Measurements from ENCODE around the gene PSME4. TPM values are rescaled to one million over a fixed set of nuclear protein-coding genes. Genes with fewer than 3 reads are reported as not detected.
"Not testable (repeated sequence)": the region's sequence is repeated elsewhere in the genome, so short reads cannot be mapped to it uniquely, and the experiment has no call there.

The PSME4 gene
- polyA plus RNA-seq, 1 donor from 2014 or later = 23.4 TPM

GRCh38 chr2:53852532-53852931 lies 118.3 kb downstream of the PSME4 start:
- no peaks in the 10 kb centered on the region for H3K79me2 ChIP-seq (replicated peaks; ENCODE audit: insufficient read depth, low read length)
- no peak overlapping the region for H3K4me3 ChIP-seq (ENCODE audit: low read length)
- no peaks in the 10 kb centered on the region for H3K9me3 ChIP-seq (ENCODE audit: low read length)
- H2AFZ ChIP-seq (ENCODE audit: low read depth, low read length) = no peak overlapping the region
- H3K27ac ChIP-seq (ENCODE audit: low read length) = no peak overlapping the region
- no peak overlapping the region for H3K4me2 ChIP-seq (ENCODE audit: low read length)
- no peaks in the 10 kb centered on the region for H3F3A ChIP-seq (ENCODE audit: insufficient read depth, low read length, poor library complexity, severe bottlenecking)
- H3K9me2 ChIP-seq (ENCODE audit: insufficient read depth, low read length) = no peaks in the 10 kb centered on the region
- H4K20me1 ChIP-seq (ENCODE audit: insufficient read depth) = no peaks in the 10 kb centered on the region
- H3K36me3 ChIP-seq (ENCODE audit: insufficient read depth, low read length) = no peaks in the 10 kb centered on the region
- no peak overlapping the region for H3K9ac ChIP-seq (ENCODE audit: low read length)
- no peak for TF ChIP-seq EZH2 (IDR thresholded peaks at IDR 0.05; ENCODE audit: borderline replicate concordance, insufficient read depth, low read length, poor library complexity, severe bottlenecking)
- TF ChIP-seq MXI1 (conservative IDR thresholded peaks at IDR 0.05; ENCODE audit: poor library complexity, severe bottlenecking) = no peak
- no peaks in the 10 kb centered on the region for H3K27me3 ChIP-seq (ENCODE audit: insufficient read depth, low read depth, low read length)

- not testable (repeated sequence) for H3K36me3 ChIP-seq (ENCODE audit: insufficient read depth, low read length); H3K27ac ChIP-seq (ENCODE audit: low read length)
These were observed 119.6 kb downstream of the PSME4 start for GRCh38 chr2:53851052-53851757.

GRCh38 chr2:53848062-53848461 lies 122.7 kb downstream of the PSME4 start:
- Histone ChIP-seq H3K79me2 (replicated peaks; ENCODE audit: insufficient read depth, low read length) (no peaks in the 10 kb centered on the region), H3K36me3 (ENCODE audit: insufficient read depth, low read length) (no peaks in the 10 kb centered on the region), H4K20me1 (ENCODE audit: insufficient read depth) (no peaks in the 10 kb centered on the region), H2AFZ (ENCODE audit: low read depth, low read length) (no peak overlapping the region), H3F3A (ENCODE audit: insufficient read depth, low read length, poor library complexity, severe bottlenecking) (no peaks in the 10 kb centered on the region), H3K4me2 (ENCODE audit: low read length) (no peak overlapping the region), H3K9me2 (ENCODE audit: insufficient read depth, low read length) (no peaks in the 10 kb centered on the region), H3K27me3 (ENCODE audit: insufficient read depth, low read depth, low read length) (no peaks in the 10 kb centered on the region), H3K9ac (ENCODE audit: low read length) (no peak overlapping the region), H3K4me3 (ENCODE audit: low read length) (no peak overlapping the region), H3K27ac (ENCODE audit: low read length) (no peak overlapping the region), H3K9me3 (ENCODE audit: low read length) (no peaks in the 10 kb centered on the region)
- TF ChIP-seq RAD21 (conservative IDR thresholded peaks at IDR 0.05) = no peak
- TF ChIP-seq SMC3 (conservative IDR thresholded peaks at IDR 0.05; ENCODE audit: poor library complexity) = no peak
- TF ChIP-seq MXI1 (conservative IDR thresholded peaks at IDR 0.05; ENCODE audit: poor library complexity, severe bottlenecking) = no peak
- TF ChIP-seq POLR2AphosphoS5 (IDR thresholded peaks at IDR 0.05) = no peak
- no peak for TF ChIP-seq EP300 (conservative IDR thresholded peaks at IDR 0.05; ENCODE audit: poor library complexity, severe bottlenecking)
- TF ChIP-seq TAF1 (IDR thresholded peaks at IDR 0.05; ENCODE audit: low read depth) = no peak
- no peak for TF ChIP-seq EZH2 (IDR thresholded peaks at IDR 0.05; ENCODE audit: borderline replicate concordance, insufficient read depth, low read length, poor library complexity, severe bottlenecking)
- TF ChIP-seq REST (IDR thresholded peaks at IDR 0.05; ENCODE audit: borderline replicate concordance) = no peak
- no peak for TF ChIP-seq CTCF (IDR thresholded peaks at IDR 0.05; ENCODE audit: poor library complexity, severe bottlenecking)

More at GRCh38 chr2:53851052-53851757, 119.6 kb downstream of the PSME4 start:
- H3K4me3 ChIP-seq (ENCODE audit: low read length); H3K79me2 ChIP-seq (replicated peaks; ENCODE audit: insufficient read depth, low read length); H4K20me1 ChIP-seq (ENCODE audit: insufficient read depth); H3K9me3 ChIP-seq (ENCODE audit: low read length); H3F3A ChIP-seq (ENCODE audit: insufficient read depth, low read length, poor library complexity, severe bottlenecking); H3K27me3 ChIP-seq (ENCODE audit: insufficient read depth, low read depth, low read length); H3K4me2 ChIP-seq (ENCODE audit: low read length); H2AFZ ChIP-seq (ENCODE audit: low read depth, low read length); H3K9ac ChIP-seq (ENCODE audit: low read length); H3K9me2 ChIP-seq (ENCODE audit: insufficient read depth, low read length): not testable (repeated sequence)

Measured in neural cell (in vitro differentiated cells).